Glutamatergic neuron (in vitro differentiated cells): ENCODE results near the gene ZNF469. TPM values are rescaled to one million over a fixed set of nuclear protein-coding genes. Genes with fewer than 3 reads are reported as not detected.
"Not testable (repeated sequence)": the region's sequence is repeated elsewhere in the genome, so short reads cannot be mapped to it uniquely, and the experiment has no call there.

Experiments
- DNase-seq: peaks from one replicate; pipeline ENCODE4 v3.0.0; 2022
- H3K27ac Mint-ChIP-seq: one replicate; pipeline ENCODE4 v1.8.0; 2020; ENCODE audit warnings: mild to moderate bottlenecking, mixed read lengths, inconsistent platforms; ENCODE audit not compliant: unreplicated experiment
- H3K27me3 Mint-ChIP-seq: one replicate; pipeline ENCODE4 v1.8.0; 2020; ENCODE audit warnings: mild to moderate bottlenecking, moderate library complexity, mixed read lengths, inconsistent platforms; ENCODE audit not compliant: unreplicated experiment
- H3K36me3 Mint-ChIP-seq: one replicate; pipeline ENCODE4 v1.8.0; 2020; ENCODE audit warnings: mild to moderate bottlenecking, mixed read lengths, inconsistent platforms; ENCODE audit not compliant: unreplicated experiment
- H3K4me1 Mint-ChIP-seq: one replicate; pipeline ENCODE4 v1.8.0; 2020; ENCODE audit warnings: mild to moderate bottlenecking, low read depth, mixed read lengths, inconsistent platforms; ENCODE audit not compliant: unreplicated experiment
- H3K4me3 Mint-ChIP-seq: one replicate; pipeline ENCODE4 v1.8.0; 2020; ENCODE audit warnings: mild to moderate bottlenecking, mixed read lengths, inconsistent platforms; ENCODE audit not compliant: unreplicated experiment
- H3K9me3 Mint-ChIP-seq: one replicate; pipeline ENCODE4 v1.8.0; 2020; ENCODE audit warnings: mild to moderate bottlenecking, moderate library complexity, mixed read lengths, inconsistent platforms; ENCODE audit not compliant: unreplicated experiment
- CTCF ChIP-seq: fragments of 200-600 bp; sonication (generic); IDR thresholded peaks from one replicate; pipeline ENCODE4 v1.5.0; 2021; ENCODE audit not compliant: partially characterized antibody, unreplicated experiment
- total RNA-seq: library from RNA; stranded (reverse); fragmentation: NEBNext Ultra II Directional; extraction: Animal tissue kit (Norgen Biotek cat#: 25700); gene quantifications from one replicate; pipeline ENCODE4 v1.2.1, GENCODE V29; 2021; ENCODE audit not compliant: unreplicated experiment

The ZNF469 gene
- total RNA-seq, 1 donor from 2014 or later: 0.56 TPM

GRCh38 chr16:88407807-88408206, 25.0 kb downstream of the ZNF469 start:
- Mint-ChIP-seq H3K27ac (no peak overlapping the region), H3K4me3 (no peak overlapping the region), H3K27me3 (peaks cover 6% of the 10 kb centered on the region), H3K9me3 (peaks cover 13% of the 10 kb centered on the region), H3K36me3 (no peaks in the 10 kb centered on the region), H3K4me1 (peaks cover 4% of the 10 kb centered on the region)
- TF ChIP-seq CTCF: no peak
- DNase-seq: no peak

- no peaks in the 10 kb centered on the region for H3K36me3 Mint-ChIP-seq
- H3K27me3 Mint-ChIP-seq: peaks cover 6% of the 10 kb centered on the region
- DNase-seq: no peak
- no peak overlapping the region for H3K4me3 Mint-ChIP-seq
- peaks cover 13% of the 10 kb centered on the region for H3K9me3 Mint-ChIP-seq
- H3K4me1 Mint-ChIP-seq: peaks cover 4% of the 10 kb centered on the region
- no peak for TF ChIP-seq CTCF
- H3K27ac Mint-ChIP-seq: no peak overlapping the region
These were observed 25.9 kb downstream of the ZNF469 start for GRCh38 chr16:88408561-88409142.

GRCh38 chr16:88409296-88410065, 26.7 kb downstream of the ZNF469 start:
- DNase-seq: no peak
- TF ChIP-seq CTCF: no peak
- peak overlapping the region; percentile 38 for H3K4me3 Mint-ChIP-seq
- H3K27me3 Mint-ChIP-seq: peaks cover 5% of the 10 kb centered on the region
- H3K27ac Mint-ChIP-seq: no peak overlapping the region
- peaks cover 13% of the 10 kb centered on the region for H3K9me3 Mint-ChIP-seq
- no peaks in the 10 kb centered on the region for H3K36me3 Mint-ChIP-seq
- peaks cover 4% of the 10 kb centered on the region for H3K4me1 Mint-ChIP-seq

GRCh38 chr16:88410297-88410968, 27.7 kb downstream of the ZNF469 start:
- not testable (repeated sequence) for H3K4me1 Mint-ChIP-seq, H3K27ac Mint-ChIP-seq, H3K27me3 Mint-ChIP-seq, DNase-seq, H3K4me3 Mint-ChIP-seq, H3K36me3 Mint-ChIP-seq
- H3K9me3 Mint-ChIP-seq: peaks cover 11% of the 10 kb centered on the region

- no peaks in the 10 kb centered on the region for H3K4me1 Mint-ChIP-seq
- H3K27me3 Mint-ChIP-seq: peaks cover 5% of the 10 kb centered on the region
- no peak for DNase-seq
- peak overlapping the region; percentile 52 for H3K27ac Mint-ChIP-seq
- no peaks in the 10 kb centered on the region for H3K36me3 Mint-ChIP-seq
- TF ChIP-seq CTCF: no peak
- peaks cover 8% of the 10 kb centered on the region for H3K9me3 Mint-ChIP-seq
- no peak overlapping the region for H3K4me3 Mint-ChIP-seq
These were observed 29.3 kb downstream of the ZNF469 start for GRCh38 chr16:88411951-88412576.
